IPS-18a (cell line): Measurements from ENCODE around the gene MEIS1.

ENCODE experiments used
- H3K27ac ChIP-seq: one replicate; pipeline ENCODE4 v1.5.1; 2013; ENCODE audit warnings: low read length
- H3K27me3 ChIP-seq: one replicate; pipeline ENCODE4 v1.6.1; 2013; ENCODE audit warnings: mild to moderate bottlenecking, low read length; ENCODE audit not compliant: control insufficient read depth, insufficient read depth
- H3K36me3 ChIP-seq: one replicate; pipeline ENCODE4 v1.6.1; 2013; ENCODE audit warnings: low read depth, low read length; ENCODE audit not compliant: control insufficient read depth
- H3K4me1 ChIP-seq: one replicate; pipeline ENCODE4 v1.6.1; 2013; ENCODE audit warnings: low read depth, low read length; ENCODE audit not compliant: control insufficient read depth
- H3K4me3 ChIP-seq: one replicate; pipeline ENCODE4 v1.5.1; 2013; ENCODE audit warnings: low read length
- H3K9ac ChIP-seq: one replicate; pipeline ENCODE4 v1.6.1; 2013; ENCODE audit warnings: mild to moderate bottlenecking, low read length, moderate library complexity
- H3K9me3 ChIP-seq: one replicate; pipeline ENCODE4 v1.6.1; 2013; ENCODE audit warnings: low read depth, low read length; ENCODE audit not compliant: control insufficient read depth

The MEIS1 gene

GRCh38 chr2:66432801-66433694, 1.9 kb upstream of the MEIS1 start:
- no peak overlapping the region for H3K27ac ChIP-seq
- no peaks in the 10 kb centered on the region for H3K36me3 ChIP-seq
- H3K4me3 ChIP-seq = peak overlapping the region; percentile 72
- H3K9me3 ChIP-seq = no peaks in the 10 kb centered on the region
- peaks cover 98% of the 10 kb centered on the region for H3K27me3 ChIP-seq
- peak overlapping the region; percentile 68 for H3K9ac ChIP-seq
- peaks cover 21% of the 10 kb centered on the region for H3K4me1 ChIP-seq

GRCh38 chr2:66433695-66433944, 1.3 kb upstream of the MEIS1 start:
- no peaks in the 10 kb centered on the region for H3K9me3 ChIP-seq
- H3K4me3 ChIP-seq = peak overlapping the region; percentile 72
- H3K27ac ChIP-seq = no peak overlapping the region
- H3K27me3 ChIP-seq = peaks cover 98% of the 10 kb centered on the region
- H3K9ac ChIP-seq = peak overlapping the region; percentile 68
- H3K4me1 ChIP-seq = peaks cover 25% of the 10 kb centered on the region
- H3K36me3 ChIP-seq = no peaks in the 10 kb centered on the region

GRCh38 chr2:66433945-66434678, 813 bp upstream of the MEIS1 start:
- H3K27ac ChIP-seq = no peak overlapping the region
- no peaks in the 10 kb centered on the region for H3K9me3 ChIP-seq
- H3K36me3 ChIP-seq = no peaks in the 10 kb centered on the region
- H3K27me3 ChIP-seq = peaks cover 98% of the 10 kb centered on the region
- H3K4me3 ChIP-seq = peak overlapping the region; percentile 72
- H3K9ac ChIP-seq = peak overlapping the region; percentile 68
- H3K4me1 ChIP-seq = peaks cover 29% of the 10 kb centered on the region

- Histone ChIP-seq H3K9ac (no peak overlapping the region), H3K4me1 (peaks cover 40% of the 10 kb centered on the region), H3K27ac (no peak overlapping the region), H3K36me3 (no peaks in the 10 kb centered on the region), H3K4me3 (peak overlapping the region; percentile 72), H3K27me3 (peaks cover 98% of the 10 kb centered on the region), H3K9me3 (no peaks in the 10 kb centered on the region)
Observed at GRCh38 chr2:66435549-66435875, 587 bp downstream of the MEIS1 start.

GRCh38 chr2:66435963-66436362, 1.0 kb downstream of the MEIS1 start:
- H3K9ac ChIP-seq = no peak overlapping the region
- H3K27me3 ChIP-seq = peaks cover 98% of the 10 kb centered on the region
- no peak overlapping the region for H3K27ac ChIP-seq
- peaks cover 40% of the 10 kb centered on the region for H3K4me1 ChIP-seq
- H3K36me3 ChIP-seq = no peaks in the 10 kb centered on the region
- H3K4me3 ChIP-seq = peak overlapping the region; percentile 72
- no peaks in the 10 kb centered on the region for H3K9me3 ChIP-seq

GRCh38 chr2:66436581-66437001, 1.7 kb downstream of the MEIS1 start:
- Histone ChIP-seq H3K36me3 (no peaks in the 10 kb centered on the region), H3K27ac (no peak overlapping the region), H3K4me3 (peak overlapping the region; percentile 72), H3K27me3 (peaks cover 98% of the 10 kb centered on the region), H3K4me1 (peaks cover 45% of the 10 kb centered on the region), H3K9ac (no peak overlapping the region), H3K9me3 (no peaks in the 10 kb centered on the region)

GRCh38 chr2:66437109-66437690, 2.3 kb downstream of the MEIS1 start:
- Histone ChIP-seq H3K9me3 (no peaks in the 10 kb centered on the region), H3K27ac (no peak overlapping the region), H3K4me1 (peaks cover 50% of the 10 kb centered on the region), H3K9ac (no peak overlapping the region), H3K27me3 (peaks cover 98% of the 10 kb centered on the region), H3K36me3 (no peaks in the 10 kb centered on the region), H3K4me3 (peak overlapping the region; percentile 72)

- Histone ChIP-seq H3K9me3 (no peaks in the 10 kb centered on the region), H3K27ac (no peak overlapping the region), H3K27me3 (peaks cover 98% of the 10 kb centered on the region), H3K36me3 (no peaks in the 10 kb centered on the region), H3K4me3 (peak overlapping the region; percentile 72), H3K9ac (peak overlapping the region; percentile 6), H3K4me1 (peaks cover 55% of the 10 kb centered on the region)
Observed at GRCh38 chr2:66437691-66438497, 3.0 kb downstream of the MEIS1 start.

- Histone ChIP-seq H3K27ac (no peak overlapping the region), H3K9ac (peak overlapping the region; percentile 2), H3K4me1 (peaks cover 55% of the 10 kb centered on the region), H3K9me3 (no peaks in the 10 kb centered on the region), H3K36me3 (no peaks in the 10 kb centered on the region), H3K27me3 (peaks cover 100% of the 10 kb centered on the region), H3K4me3 (peak overlapping the region; percentile 72)
Observed at GRCh38 chr2:66438498-66438833, 3.5 kb downstream of the MEIS1 start.

- peaks cover 58% of the 10 kb centered on the region for H3K4me1 ChIP-seq
- peaks cover 100% of the 10 kb centered on the region for H3K27me3 ChIP-seq
- no peak overlapping the region for H3K27ac ChIP-seq
- no peak overlapping the region for H3K9ac ChIP-seq
- H3K36me3 ChIP-seq = no peaks in the 10 kb centered on the region
- no peaks in the 10 kb centered on the region for H3K9me3 ChIP-seq
- peak overlapping the region; percentile 59 for H3K4me3 ChIP-seq
Observed at GRCh38 chr2:66438891-66439811, 4.2 kb downstream of the MEIS1 start.
